GM21447 (cell line): ENCODE measurements around the gene ASGR2.
"Not testable (repeated sequence)": the region's sequence is repeated elsewhere in the genome, so short reads cannot be mapped to it uniquely, and the experiment has no call there.

Experiments used
- ATAC-seq: cut with Tn5 transposase; IDR thresholded peaks from one replicate; pipeline ENCODE4 v1.9.1; 2021; ENCODE audit not compliant: unreplicated experiment

Gene ASGR2

DNA sequence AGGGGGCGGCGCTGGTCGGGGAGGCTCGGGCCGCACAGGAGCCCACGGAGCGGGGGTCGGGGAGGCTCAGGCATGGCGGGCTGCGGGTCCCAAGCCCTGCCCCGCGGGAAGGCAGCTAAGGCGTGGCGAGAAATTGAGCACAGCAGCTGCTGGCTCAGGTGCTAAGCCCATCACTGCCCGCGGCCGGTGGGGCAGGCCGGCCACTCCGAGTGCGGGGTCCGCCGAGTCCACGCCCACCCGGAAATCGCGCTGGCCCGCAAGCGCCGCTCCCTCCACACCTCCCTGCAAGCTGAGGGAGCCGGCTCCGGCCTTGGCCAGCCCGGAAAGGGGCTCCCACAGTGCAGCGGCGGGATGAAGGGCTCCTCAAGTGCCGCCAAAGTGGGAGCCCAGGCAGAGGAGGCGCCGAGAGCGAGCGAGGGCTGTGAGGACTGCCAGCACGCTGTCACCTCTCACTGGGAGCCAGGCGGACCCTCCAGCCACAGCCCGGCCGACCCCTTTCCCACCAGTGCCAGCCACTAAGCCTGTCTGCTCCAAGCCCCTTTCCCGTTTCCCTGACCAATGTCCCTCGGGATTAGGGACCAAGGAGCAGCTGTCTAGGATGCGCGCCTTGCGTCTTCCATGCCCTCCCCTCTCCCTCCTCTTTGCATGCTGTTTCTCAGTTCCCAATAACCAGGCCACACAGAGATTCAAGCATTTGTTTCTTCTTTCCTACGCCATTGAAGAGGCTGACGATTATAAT, 13.8 kb downstream of the ASGR2 start:
- ATAC-seq: not testable (repeated sequence)

- no peak for ATAC-seq
Observed at GRCh38 chr17:7098802-7099459, 15.7 kb downstream of the ASGR2 start.

- ATAC-seq: no peak
Observed at GRCh38 chr17:7097940-7098339, 16.7 kb downstream of the ASGR2 start.

DNA sequence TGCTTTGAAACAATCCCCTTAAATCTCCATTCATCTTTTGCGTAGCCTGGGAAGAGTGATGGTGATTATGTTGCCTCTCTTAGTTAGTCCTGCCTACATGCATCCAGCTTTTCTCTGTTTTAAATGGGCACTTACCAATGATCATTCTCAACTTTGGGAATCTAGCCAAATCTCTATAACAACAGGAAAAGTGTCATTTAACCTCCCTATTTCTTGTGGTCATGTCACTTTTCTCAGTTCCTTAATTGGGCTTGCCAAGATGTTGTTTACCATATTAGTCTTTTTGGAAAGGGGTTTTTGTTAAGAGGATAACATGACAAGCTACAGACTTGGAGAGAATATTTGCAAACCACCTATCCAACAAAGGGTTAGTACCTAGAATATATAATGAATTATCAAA, 19.0 kb downstream of the ASGR2 start:
- no peak for ATAC-seq

DNA sequence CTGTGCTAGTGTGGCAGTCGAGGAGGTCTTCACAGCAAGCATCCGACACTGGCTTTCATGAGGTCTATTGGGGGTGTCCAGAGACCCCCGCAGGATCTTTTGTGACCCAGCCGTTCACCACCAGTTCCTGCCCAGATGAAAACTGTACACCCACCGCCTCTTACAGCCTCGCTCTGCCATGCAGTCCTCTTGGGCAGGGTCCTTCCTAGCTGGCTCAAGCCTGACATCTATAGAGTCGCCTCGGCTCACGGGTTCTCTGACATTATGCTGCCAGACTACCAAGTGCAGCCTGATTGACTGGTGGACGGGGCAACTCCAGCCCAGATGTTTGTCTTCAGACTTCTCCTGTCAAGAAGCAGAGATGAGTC, 20.0 kb downstream of the ASGR2 start:
- no peak for ATAC-seq

DNA sequence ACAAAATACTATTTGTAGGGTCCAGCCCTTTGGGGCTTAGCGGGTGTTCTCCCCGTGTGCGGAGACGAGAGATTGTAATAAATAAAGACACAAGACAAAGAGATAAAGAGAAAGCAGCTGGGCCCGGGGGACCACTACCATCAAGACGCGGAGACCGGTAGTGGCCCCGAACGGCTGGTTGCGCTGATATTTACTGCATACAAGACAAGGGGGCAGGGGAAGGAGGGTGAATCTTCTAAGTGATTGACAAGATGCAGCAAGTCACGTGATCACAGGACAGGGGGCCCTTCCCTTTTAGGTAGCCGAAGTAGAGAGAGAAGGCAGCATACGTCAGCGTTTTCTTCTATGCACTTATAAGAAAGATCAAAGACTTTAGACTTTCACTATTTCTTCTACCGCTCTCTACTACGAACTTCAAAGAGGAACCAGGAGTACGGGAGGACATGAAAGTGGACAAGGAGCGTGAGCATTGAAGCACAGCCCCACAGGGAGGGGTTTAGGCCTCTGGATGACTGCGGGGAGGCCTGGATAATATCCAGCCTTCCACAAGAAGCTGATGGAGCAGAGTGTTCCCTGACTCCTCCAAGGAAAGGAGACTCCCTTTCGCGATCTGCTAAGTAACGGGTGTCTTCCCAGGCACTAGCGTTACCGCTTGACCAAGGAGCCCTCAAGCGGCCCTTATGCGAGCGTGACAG, 23.2 kb downstream of the ASGR2 start:
- ATAC-seq: not testable (repeated sequence)

DNA sequence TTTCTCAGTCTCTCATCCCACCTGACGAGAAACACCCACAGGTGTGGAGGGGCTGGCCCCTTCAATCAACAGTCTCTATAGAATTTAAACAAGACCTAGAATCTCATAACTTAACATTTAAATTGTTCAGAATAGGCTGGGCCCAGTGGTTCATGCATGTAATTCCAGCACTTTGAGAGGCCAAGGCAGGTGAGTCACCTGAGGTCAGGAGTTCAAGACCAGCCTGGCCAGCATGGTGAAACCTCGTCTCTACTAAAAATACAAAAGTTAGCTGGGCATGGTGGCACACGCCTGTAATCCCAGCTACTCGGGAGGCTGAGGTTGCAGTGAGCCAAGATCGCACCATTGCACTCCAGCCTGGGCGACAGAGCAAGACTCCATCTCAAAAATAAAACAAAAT, 25.1 kb downstream of the ASGR2 start:
- ATAC-seq: not testable (repeated sequence)

DNA sequence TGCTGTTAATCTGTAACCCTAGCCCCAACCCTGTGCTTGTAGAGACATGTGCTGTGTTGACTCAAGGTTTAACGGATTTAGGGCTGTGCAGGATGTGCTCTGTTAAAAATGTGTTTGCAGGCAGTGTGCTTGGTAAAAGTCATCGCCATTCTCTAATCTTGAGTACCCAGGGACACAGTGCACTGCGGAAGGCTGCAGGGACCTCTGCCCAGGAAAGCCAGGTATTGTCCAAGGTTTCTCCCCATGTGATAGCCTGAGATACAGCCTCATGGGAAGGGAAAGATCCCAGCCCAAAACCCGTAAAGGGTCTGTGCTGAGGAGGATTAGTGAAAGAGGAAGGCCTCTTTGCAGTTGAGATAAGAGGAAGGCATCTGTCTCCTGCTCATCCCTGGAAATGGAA, 26.2 kb downstream of the ASGR2 start:
- ATAC-seq: not testable (repeated sequence)

- ATAC-seq: no peak
Observed at GRCh38 chr17:7084088-7084487, 30.5 kb downstream of the ASGR2 start.

GRCh38 chr17:7083592-7083991, 31.0 kb downstream of the ASGR2 start:
- no peak for ATAC-seq

GRCh38 chr17:7081341-7082062, 33.1 kb downstream of the ASGR2 start:
- no peak for ATAC-seq

DNA sequence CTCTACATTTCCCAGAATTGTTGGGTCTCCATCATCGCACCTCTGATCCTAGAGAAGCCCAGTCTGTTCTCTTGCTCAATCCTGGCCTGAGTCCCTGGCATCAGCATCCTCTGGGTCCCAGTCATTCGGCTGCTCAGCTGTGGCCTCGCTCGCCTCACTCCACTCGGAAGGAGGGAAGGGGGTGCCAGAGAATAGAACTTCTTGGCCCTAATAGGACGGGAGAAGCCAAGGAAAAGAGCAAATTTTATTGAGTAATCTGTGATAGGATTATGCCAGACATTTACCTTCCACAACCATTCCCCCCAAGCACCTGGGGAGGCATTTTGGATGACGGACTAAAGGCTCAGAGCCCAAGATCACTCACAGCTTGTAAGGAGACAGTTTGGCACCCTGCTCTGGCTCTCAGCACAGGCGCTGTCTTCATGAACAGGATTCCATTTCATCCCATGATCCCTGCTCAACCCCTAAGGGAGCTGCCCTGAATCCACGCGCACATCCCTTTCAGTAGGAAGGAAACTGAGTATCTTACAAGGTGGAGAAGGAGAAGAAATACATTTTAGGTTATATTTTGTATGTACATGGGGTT, 34.1 kb downstream of the ASGR2 start:
- ATAC-seq: no peak

GRCh38 chr17:7079581-7080455, 34.8 kb downstream of the ASGR2 start, which contains the start of gene CLEC10A:
CLEC10A (minus strand) TSS chr17:7080251; CDS start chr17:7078812, 1,439 bp downstream.
- ATAC-seq: no peak

DNA sequence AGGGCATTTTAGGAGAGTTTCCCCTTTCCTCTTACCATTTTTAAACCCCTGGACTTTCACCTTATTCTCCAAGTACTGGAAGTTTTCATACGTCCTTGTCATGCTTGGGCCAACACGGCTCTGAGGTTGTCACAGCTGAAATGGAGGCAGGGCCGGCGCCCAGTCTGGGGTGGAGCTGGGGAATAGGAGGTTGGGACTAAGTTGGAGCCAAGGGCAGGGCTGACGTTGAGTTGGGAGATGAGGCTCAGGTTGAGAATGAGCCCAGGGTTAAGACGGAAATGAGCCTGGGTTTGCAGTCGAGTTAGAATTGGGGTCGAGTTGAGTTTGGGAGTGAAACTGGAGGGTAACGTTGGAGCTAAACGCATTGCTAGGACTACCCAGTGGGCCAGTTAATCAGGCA, 35.9 kb downstream of the ASGR2 start:
- ATAC-seq: no peak

DNA sequence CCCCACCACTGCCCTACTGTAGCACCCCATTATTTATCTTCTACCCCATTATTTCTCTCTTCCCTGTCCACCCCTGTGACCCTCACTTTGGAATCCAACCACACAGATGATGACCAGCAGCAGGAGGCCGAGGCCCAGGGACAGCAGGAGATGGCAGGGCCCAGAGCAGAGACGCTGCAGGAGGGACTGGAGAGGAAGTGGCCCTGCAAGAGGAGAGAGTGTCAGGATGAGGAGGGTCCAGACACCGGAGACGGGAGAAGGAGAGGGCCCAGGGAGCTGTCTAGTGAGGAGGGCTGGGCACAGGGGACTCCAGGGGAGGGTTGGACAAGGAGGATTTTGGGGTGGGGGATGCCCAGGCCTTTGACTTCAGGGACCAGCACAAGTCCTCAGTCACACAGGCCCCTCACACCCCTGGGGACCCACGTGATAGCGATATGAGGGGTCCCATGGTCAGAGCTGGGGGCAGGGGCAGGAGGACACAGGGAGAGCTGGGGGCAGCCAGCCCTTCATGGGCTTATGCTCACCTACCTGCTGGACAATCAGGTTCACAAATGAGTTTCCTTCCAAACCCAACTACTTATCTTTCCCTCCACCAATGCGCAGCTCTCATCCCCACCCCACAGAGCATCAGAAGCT, 36.6 kb downstream of the ASGR2 start:
- no peak for ATAC-seq

GRCh38 chr17:7074931-7075330, 39.7 kb downstream of the ASGR2 start:
- no peak for ATAC-seq

GRCh38 chr17:7072406-7072805, 42.2 kb downstream of the ASGR2 start:
- no peak for ATAC-seq

DNA sequence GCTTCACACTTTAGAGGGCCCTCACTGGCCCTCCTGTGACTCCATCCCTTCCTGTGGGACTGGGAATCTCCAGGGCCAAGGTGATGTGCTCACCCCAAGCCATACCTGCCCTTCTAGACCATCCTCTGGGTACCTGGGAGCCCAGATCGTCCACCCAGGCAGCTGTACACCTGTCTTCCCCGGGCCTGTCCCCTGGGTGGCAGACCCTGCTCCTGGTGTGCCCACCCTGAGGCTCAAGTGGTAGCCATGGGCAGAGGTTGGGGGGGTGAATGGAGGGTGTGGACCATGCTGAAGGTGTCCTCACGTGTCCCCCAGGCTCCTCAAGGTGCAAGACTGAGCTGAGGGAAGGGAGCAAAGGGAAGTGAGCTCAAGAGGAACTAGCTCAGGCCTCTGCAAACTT, 43.9 kb downstream of the ASGR2 start:
- ATAC-seq: no peak

DNA sequence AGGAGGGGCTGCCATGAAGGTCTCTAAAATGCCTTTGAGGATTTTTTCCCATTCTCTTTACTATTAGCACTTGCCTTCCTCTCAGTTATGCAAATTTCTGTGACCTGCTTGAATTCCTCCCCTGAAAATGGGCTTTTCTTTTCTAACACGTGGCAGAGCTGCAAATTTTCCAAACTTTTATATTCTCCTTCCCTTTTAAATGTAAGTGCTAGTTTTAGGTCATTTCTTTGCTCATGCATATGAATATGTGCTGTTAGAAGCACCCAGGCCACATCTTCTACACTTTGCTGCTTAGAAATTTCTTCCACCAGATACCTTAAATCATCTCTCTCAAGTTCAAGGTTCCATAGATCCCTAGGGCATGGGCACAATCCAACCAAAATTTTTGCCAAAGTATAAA, 46.4 kb downstream of the ASGR2 start:
- ATAC-seq: no peak

- no peak for ATAC-seq
Observed at GRCh38 chr17:7067198-7067597, 47.4 kb downstream of the ASGR2 start.
